HL-60 (cell line): ENCODE measurements around the gene OR51E2.

Experiments
- DNase-seq, 2 experiments: peaks; one replicate each; pipeline ENCODE4 v3.0.0-alpha.2; 2010 to 2020; ENCODE audit warnings: low read depth in 1 of 2, low spot score in 1 of 2
- H3K27ac ChIP-seq: fragments of 250-450 bp; sonication (Bioruptor Pico); replicated peaks from 2 replicates; pipeline ENCODE4 v1.5.1; 2020; ENCODE audit warnings: mild to moderate bottlenecking, moderate library complexity
- H3K27me3 ChIP-seq: fragments of 250-450 bp; sonication (Bioruptor Pico); 2 replicates; pipeline ENCODE4 v1.5.1; 2021; ENCODE audit warnings: mild to moderate bottlenecking, moderate library complexity; ENCODE audit not compliant: insufficient read depth, poor library complexity, severe bottlenecking
- H3K4me3 ChIP-seq: replicated peaks from 2 replicates; pipeline ENCODE4 v1.5.1; 2011; ENCODE audit warnings: mild to moderate bottlenecking, control low read depth, low read length; ENCODE audit not compliant: insufficient read depth
- GABPA ChIP-seq: IDR thresholded peaks from 2 replicates; pipeline ENCODE4 v1.6.1; 2012; ENCODE audit warnings: low read depth
- POLR2AphosphoS5 ChIP-seq: IDR thresholded peaks from 2 replicates; pipeline ENCODE4 v1.6.1; 2012; ENCODE audit warnings: low read depth
- SPI1 ChIP-seq: IDR thresholded peaks from 2 replicates; pipeline ENCODE4 v1.6.1; 2012; ENCODE audit warnings: low read depth, mild to moderate bottlenecking, borderline replicate concordance
- TF ChIP-seq, protein P1 (sequence below): IDR thresholded peaks from 2 replicates; pipeline ENCODE4 v1.6.1; 2012; ENCODE audit warnings: low read depth; ENCODE audit not compliant: insufficient replicate concordance
- TF ChIP-seq, protein P2 (sequence below): IDR thresholded peaks from one replicate; pipeline ENCODE4 v1.5.1; 2011; ENCODE audit warnings: low read length, control low read depth, inconsistent platforms; ENCODE audit not compliant: insufficient read depth

The OR51E2 gene

DNA sequence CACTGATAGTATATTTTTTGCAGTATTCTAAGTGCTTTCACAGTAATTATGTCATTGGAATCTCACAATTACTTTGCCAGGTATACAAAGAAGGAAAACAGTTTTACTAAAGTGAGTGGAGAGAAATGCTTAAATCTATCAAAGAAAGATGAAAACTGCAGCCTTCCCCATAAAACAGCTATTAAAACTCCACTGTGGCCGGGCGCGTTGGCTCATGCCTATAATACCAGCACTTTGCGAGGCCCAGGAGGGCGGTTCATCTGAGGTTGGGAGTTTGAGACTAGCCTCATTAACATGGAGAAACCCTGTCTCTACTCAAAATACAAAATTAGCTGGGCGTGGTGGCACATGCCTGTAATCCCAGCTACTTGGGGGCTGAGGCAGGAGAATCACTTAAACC is 34.8 kb downstream of the OR51E2 start:
- Histone ChIP-seq H3K4me3 (no peak overlapping the region), H3K27ac (no peak overlapping the region), H3K27me3 (peaks cover 2% of the 10 kb centered on the region)
- DNase-seq: no peak
- no peak for TF ChIP-seq POLR2AphosphoS5
- no peak for TF ChIP-seq SPI1
- TF ChIP-seq, protein P1, sequence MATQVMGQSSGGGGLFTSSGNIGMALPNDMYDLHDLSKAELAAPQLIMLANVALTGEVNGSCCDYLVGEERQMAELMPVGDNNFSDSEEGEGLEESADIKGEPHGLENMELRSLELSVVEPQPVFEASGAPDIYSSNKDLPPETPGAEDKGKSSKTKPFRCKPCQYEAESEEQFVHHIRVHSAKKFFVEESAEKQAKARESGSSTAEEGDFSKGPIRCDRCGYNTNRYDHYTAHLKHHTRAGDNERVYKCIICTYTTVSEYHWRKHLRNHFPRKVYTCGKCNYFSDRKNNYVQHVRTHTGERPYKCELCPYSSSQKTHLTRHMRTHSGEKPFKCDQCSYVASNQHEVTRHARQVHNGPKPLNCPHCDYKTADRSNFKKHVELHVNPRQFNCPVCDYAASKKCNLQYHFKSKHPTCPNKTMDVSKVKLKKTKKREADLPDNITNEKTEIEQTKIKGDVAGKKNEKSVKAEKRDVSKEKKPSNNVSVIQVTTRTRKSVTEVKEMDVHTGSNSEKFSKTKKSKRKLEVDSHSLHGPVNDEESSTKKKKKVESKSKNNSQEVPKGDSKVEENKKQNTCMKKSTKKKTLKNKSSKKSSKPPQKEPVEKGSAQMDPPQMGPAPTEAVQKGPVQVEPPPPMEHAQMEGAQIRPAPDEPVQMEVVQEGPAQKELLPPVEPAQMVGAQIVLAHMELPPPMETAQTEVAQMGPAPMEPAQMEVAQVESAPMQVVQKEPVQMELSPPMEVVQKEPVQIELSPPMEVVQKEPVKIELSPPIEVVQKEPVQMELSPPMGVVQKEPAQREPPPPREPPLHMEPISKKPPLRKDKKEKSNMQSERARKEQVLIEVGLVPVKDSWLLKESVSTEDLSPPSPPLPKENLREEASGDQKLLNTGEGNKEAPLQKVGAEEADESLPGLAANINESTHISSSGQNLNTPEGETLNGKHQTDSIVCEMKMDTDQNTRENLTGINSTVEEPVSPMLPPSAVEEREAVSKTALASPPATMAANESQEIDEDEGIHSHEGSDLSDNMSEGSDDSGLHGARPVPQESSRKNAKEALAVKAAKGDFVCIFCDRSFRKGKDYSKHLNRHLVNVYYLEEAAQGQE: no peak
- TF ChIP-seq, protein P2, sequence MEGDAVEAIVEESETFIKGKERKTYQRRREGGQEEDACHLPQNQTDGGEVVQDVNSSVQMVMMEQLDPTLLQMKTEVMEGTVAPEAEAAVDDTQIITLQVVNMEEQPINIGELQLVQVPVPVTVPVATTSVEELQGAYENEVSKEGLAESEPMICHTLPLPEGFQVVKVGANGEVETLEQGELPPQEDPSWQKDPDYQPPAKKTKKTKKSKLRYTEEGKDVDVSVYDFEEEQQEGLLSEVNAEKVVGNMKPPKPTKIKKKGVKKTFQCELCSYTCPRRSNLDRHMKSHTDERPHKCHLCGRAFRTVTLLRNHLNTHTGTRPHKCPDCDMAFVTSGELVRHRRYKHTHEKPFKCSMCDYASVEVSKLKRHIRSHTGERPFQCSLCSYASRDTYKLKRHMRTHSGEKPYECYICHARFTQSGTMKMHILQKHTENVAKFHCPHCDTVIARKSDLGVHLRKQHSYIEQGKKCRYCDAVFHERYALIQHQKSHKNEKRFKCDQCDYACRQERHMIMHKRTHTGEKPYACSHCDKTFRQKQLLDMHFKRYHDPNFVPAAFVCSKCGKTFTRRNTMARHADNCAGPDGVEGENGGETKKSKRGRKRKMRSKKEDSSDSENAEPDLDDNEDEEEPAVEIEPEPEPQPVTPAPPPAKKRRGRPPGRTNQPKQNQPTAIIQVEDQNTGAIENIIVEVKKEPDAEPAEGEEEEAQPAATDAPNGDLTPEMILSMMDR: no peak
- no peak for TF ChIP-seq GABPA

DNA sequence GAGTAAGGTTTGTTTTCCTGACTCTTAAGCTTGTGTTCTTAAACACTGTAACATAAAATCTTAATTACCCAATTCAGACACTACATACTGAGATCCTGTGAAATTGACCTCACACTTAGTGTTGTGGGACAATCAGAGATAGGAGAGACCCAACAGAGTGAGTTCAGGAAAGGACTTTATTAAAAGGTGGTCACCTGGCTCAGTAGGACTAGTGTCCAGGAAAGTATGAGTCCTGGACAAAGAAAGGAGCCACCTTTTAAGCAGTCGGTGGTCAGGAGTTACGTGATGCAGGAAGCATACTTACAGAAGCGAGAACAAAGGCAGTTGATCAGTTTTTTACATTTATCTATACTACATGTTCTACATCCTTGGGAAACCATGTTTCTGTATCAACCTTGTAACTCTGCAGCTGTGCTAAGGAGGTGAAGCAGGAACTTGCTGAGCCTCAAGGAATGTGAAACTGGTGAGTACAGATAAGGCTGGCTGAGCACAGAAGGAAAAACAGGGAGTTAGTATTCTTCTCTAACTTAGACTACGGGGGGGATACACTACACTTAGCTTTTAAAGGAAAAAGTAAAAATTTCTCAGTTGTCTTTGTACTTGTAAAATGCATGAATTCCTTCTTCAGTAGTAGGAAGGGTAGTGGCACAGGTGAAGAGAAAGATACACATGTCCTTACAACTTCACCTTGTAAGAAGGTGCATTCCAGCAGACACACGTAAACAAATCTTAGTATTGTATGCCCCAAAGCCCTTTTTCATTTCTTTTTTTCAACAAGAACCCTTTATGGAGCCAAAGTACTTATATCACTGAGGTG is 38.8 kb downstream of the OR51E2 start:
- TF ChIP-seq SPI1 (no peak), GABPA (no peak)
- TF ChIP-seq, protein P2: no peak
- TF ChIP-seq, protein P1: no peak
- Histone ChIP-seq H3K27ac (no peak overlapping the region), H3K27me3 (peaks cover 2% of the 10 kb centered on the region), H3K4me3 (no peak overlapping the region)
- DNase-seq: no peak

DNA sequence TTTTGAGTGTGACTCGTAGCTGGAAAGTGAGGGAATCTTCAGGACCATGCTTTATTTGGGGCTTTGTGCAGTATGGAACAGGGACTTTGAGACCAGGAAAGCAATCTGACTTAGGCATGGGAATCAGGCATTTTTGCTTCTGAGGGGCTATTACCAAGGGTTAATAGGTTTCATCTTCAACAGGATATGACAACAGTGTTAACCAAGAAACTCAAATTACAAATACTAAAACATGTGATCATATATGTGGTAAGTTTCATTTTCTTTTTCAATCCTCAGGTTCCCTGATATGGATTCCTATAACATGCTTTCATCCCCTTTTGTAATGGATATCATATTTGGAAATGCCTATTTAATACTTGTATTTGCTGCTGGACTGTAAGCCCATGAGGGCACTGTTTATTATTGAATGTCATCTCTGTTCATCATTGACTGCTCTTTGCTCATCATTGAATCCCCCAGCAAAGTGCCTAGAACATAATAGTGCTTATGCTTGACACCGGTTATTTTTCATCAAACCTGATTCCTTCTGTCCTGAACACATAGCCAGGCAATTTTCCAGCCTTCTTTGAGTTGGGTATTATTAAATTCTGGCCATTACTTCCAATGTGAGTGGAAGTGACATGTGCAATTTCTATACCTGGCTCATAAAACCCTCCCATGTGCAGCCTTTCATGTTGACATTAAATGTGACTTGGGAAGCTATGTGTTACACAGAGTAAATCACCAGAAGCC is 42.9 kb downstream of the OR51E2 start:
- H3K27ac ChIP-seq: no peak overlapping the region
- TF ChIP-seq, protein P2: no peak
- TF ChIP-seq GABPA (no peak), SPI1 (no peak), POLR2AphosphoS5 (no peak)
- TF ChIP-seq, protein P1: no peak
- no peak for DNase-seq
- H3K4me3 ChIP-seq: no peak overlapping the region
- H3K27me3 ChIP-seq: no peaks in the 10 kb centered on the region
